Transverse colon (tissue), 4 donors: ENCODE results near the gene GMFB. TPM values are rescaled to one million over a fixed set of nuclear protein-coding genes. Genes with fewer than 3 reads are reported as not detected.

Experiments used
- DNase-seq: peaks from one replicate; pipeline ENCODE4 v3.0.0-alpha.2; 2019
- H3K27ac ChIP-seq, 4 donors: fragments of 200-600 bp; sonication (generic); 2 replicates each; pipeline ENCODE4 v1.5.1; 2016 to 2018; ENCODE audit warnings: inconsistent platforms in 4 of 4
- H3K27me3 ChIP-seq: fragments of 200-600 bp; sonication (generic); 2 replicates; pipeline ENCODE4 v1.5.1; 2017; ENCODE audit warnings: inconsistent platforms
- H3K36me3 ChIP-seq, 4 donors: fragments of 200-600 bp; sonication (generic); 2 replicates each; pipeline ENCODE4 v1.5.1; 2017 to 2019; ENCODE audit warnings: inconsistent platforms in 4 of 4
- H3K4me1 ChIP-seq, 4 donors: fragments of 200-600 bp; sonication (generic); 2 replicates each; pipeline ENCODE4 v1.5.1; 2017 to 2020; ENCODE audit warnings: inconsistent platforms in 4 of 4
- H3K4me3 ChIP-seq, 4 donors: fragments of 200-600 bp; sonication (generic); 1 replicate in 1 of 4; 2 replicates in 3 of 4; pipeline versions ENCODE4 v1.5.1 to v1.6.1; 2017 to 2019; ENCODE audit warnings: inconsistent platforms in 4 of 4
- H3K9me3 ChIP-seq, 2 donors: fragments of 200-600 bp; sonication (generic); 2 replicates each; pipeline ENCODE4 v1.5.1; 2017 to 2019; ENCODE audit warnings: inconsistent platforms in 2 of 2
- EP300 ChIP-seq: sonication (generic); formaldehyde crosslinking; IDR thresholded peaks from one replicate; pipeline ENCODE4 v1.6.1; 2017; ENCODE audit warnings: antibody characterized with exemption, low read depth
- POLR2A ChIP-seq: fragments of 450-650 bp; IDR thresholded peaks from one replicate; pipeline ENCODE4 v1.6.1; 2016; ENCODE audit warnings: antibody characterized with exemption, mild to moderate bottlenecking, moderate library complexity
- POLR2AphosphoS5 ChIP-seq, 3 donors: sonication (generic); formaldehyde crosslinking; IDR thresholded peaks; one replicate each; pipeline ENCODE4 v1.6.1; 2016; ENCODE audit warnings: antibody characterized with exemption in 3 of 3
- WGBS, 2 donors: methylation state at CpG; one replicate each; pipeline ENCODE4 v1.1.5; 2018; ENCODE audit warnings: low coverage in 1 of 2; 5-methylcytosine and 5-hydroxymethylcytosine counted together
- in situ Hi-C, 4 donors: fragments of 200-750 bp; cut with MboI; loops; one replicate each; pipeline versions ENCODE4 v1.15.0 to v1.15.1; 2017; ENCODE audit warnings: low sequenced_read_pairs in 3 of 4, low pct_ligation_motif_present in 1 of 4, low pct_unique_long_range_greater_than_20kb in 1 of 4
- intact Hi-C: fragments of 100-400 bp; cut with DNase I; formaldehyde crosslinking; loops from one replicate; pipeline ENCODE4 v1.15.1; 2023; ENCODE audit warnings: low total_unique reads
- total RNA-seq, 4 donors: library from RNA; depleted of rRNA; stranded (reverse); fragments of >200 nt; gene quantifications; one replicate each; pipeline ENCODE4 v1.1.0, GENCODE V29; 2016
- TF ChIP-seq, protein P1 (sequence below), 5 experiments: fragments of 200-600 bp in 3 of 5; fragments of 450-650 bp in 2 of 5; sonication (generic) in 3 of 5; IDR thresholded peaks; 1 replicate in 2 of 5; 2 replicates in 3 of 5; pipeline ENCODE4 v1.5.1; 2016 to 2017; ENCODE audit warnings: antibody characterized with exemption in 5 of 5, inconsistent platforms in 3 of 5, mild to moderate bottlenecking in 2 of 5, moderate library complexity in 1 of 5

GMFB gene
- total RNA-seq, 4 donors from 2014 or later = 19.8 to 94.5 (median 67.4) TPM

- TF ChIP-seq, protein P1, sequence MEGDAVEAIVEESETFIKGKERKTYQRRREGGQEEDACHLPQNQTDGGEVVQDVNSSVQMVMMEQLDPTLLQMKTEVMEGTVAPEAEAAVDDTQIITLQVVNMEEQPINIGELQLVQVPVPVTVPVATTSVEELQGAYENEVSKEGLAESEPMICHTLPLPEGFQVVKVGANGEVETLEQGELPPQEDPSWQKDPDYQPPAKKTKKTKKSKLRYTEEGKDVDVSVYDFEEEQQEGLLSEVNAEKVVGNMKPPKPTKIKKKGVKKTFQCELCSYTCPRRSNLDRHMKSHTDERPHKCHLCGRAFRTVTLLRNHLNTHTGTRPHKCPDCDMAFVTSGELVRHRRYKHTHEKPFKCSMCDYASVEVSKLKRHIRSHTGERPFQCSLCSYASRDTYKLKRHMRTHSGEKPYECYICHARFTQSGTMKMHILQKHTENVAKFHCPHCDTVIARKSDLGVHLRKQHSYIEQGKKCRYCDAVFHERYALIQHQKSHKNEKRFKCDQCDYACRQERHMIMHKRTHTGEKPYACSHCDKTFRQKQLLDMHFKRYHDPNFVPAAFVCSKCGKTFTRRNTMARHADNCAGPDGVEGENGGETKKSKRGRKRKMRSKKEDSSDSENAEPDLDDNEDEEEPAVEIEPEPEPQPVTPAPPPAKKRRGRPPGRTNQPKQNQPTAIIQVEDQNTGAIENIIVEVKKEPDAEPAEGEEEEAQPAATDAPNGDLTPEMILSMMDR (IDR thresholded peaks at IDR 0.05) = no peak
- TF ChIP-seq EP300 (no peak), POLR2A (no peak), POLR2AphosphoS5 (IDR thresholded peaks at IDR 0.05) (no peak)
- peaks cover 13 to 45% (median 24%) of the 10 kb centered on the region in 4 donors for H3K4me1 ChIP-seq
- no peaks in the 10 kb centered on the region for H3K9me3 ChIP-seq
- in situ Hi-C loops (no loop called here), intact Hi-C loops (no loop called here)
- no peak for DNase-seq
- H3K27ac ChIP-seq = no peak overlapping the region
- peaks cover 0 to 18% (median 4%) of the 10 kb centered on the region in 4 donors for H3K36me3 ChIP-seq
- H3K4me3 ChIP-seq = no peak overlapping the region
- H3K27me3 ChIP-seq = no peaks in the 10 kb centered on the region
- WGBS, 2 donors = 82 to 86% methylated on average over 2 of the region's 2 CpGs
Measured at GRCh38 chr14:54481695-54482094, 7.1 kb downstream of the GMFB start.

- intact Hi-C loops = no loop called here
- WGBS, 2 donors = 84 to 90% methylated on average over 4 of the region's 4 CpGs
- no peak overlapping the region for H3K27ac ChIP-seq
- no peaks in the 10 kb centered on the region for H3K9me3 ChIP-seq
- H3K27me3 ChIP-seq = no peaks in the 10 kb centered on the region
- peaks cover 0 to 18% (median 4%) of the 10 kb centered on the region in 4 donors for H3K36me3 ChIP-seq
- TF ChIP-seq POLR2AphosphoS5 (IDR thresholded peaks at IDR 0.05) (no peak), POLR2A (no peak), EP300 (no peak)
- TF ChIP-seq, protein P1 (IDR thresholded peaks at IDR 0.05) = no peak
- peaks cover 13 to 44% (median 20%) of the 10 kb centered on the region in 4 donors for H3K4me1 ChIP-seq
- no peak for DNase-seq
- in situ Hi-C loops = no loop called here
- H3K4me3 ChIP-seq = no peak overlapping the region
Measured at GRCh38 chr14:54480830-54481562, 7.8 kb downstream of the GMFB start.

GRCh38 chr14:54478636-54479215 lies 10.1 kb downstream of the GMFB start:
- in situ Hi-C loops = no loop called here
- intact Hi-C loops = no loop called here
- WGBS, 2 donors = 75 to 79% methylated on average over 1 to 3 of the region's 3 CpGs
- Histone ChIP-seq H3K27me3 (no peaks in the 10 kb centered on the region), H3K4me3 (no peak overlapping the region), H3K4me1 (peaks cover 7 to 44% (median 23%) of the 10 kb centered on the region in 4 donors), H3K27ac (no peak overlapping the region), H3K9me3 (no peaks in the 10 kb centered on the region), H3K36me3 (peaks cover 0 to 18% (median 4%) of the 10 kb centered on the region in 4 donors)
- DNase-seq = no peak
- TF ChIP-seq, protein P1 (IDR thresholded peaks at IDR 0.05) = no peak
- TF ChIP-seq POLR2A (no peak), POLR2AphosphoS5 (IDR thresholded peaks at IDR 0.05) (no peak), EP300 (no peak)

DNA sequence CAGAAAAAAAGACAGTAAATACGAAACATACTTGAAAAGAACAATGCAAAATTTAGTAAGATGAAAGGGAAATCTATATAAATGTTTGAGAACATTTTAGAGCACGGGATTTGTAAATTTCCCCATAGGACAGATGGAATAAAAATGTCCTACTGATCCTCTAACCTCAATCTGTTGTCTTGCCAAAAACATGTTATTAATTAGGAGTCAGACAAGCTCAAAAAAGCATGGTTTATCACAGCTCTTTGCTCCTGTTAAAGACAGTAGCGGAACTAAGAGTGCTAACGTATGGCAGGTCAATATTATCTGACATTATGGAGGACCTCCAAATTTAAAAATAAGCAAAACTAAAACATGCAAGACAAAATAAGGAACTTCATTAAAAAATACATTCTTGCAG lies 12.9 kb downstream of the GMFB start:
- Histone ChIP-seq H3K36me3 (peaks cover 0 to 18% (median under 1%) of the 10 kb centered on the region in 4 donors), H3K27me3 (no peaks in the 10 kb centered on the region), H3K9me3 (no peaks in the 10 kb centered on the region), H3K4me3 (no peak overlapping the region), H3K4me1 (peaks cover 0 to 37% (median 16%) of the 10 kb centered on the region in 4 donors), H3K27ac (no peak overlapping the region)
- WGBS, 2 donors = 84 to 95% methylated on average over 4 of the region's 4 CpGs
- intact Hi-C loops = no loop called here
- DNase-seq = no peak
- in situ Hi-C loops = no loop called here
- TF ChIP-seq POLR2AphosphoS5 (IDR thresholded peaks at IDR 0.05) (no peak), EP300 (no peak), POLR2A (no peak)
- TF ChIP-seq, protein P1 (IDR thresholded peaks at IDR 0.05) = no peak
